HEK293 (cell line): Measurements from ENCODE around the gene GPR137C.

ENCODE experiments used
- CTCF ChIA-PET: fragments of 350-600 bp; formaldehyde crosslinking; extraction: SDS; loops from one replicate; lab custom pipeline; 2021; ENCODE audit warnings: antibody characterized with exemption; lab: Yijun Ruan, JAX
- POLR2A ChIA-PET: fragments of 300-600 bp; formaldehyde crosslinking; extraction: SDS; loops from one replicate; lab custom pipeline; 2020; ENCODE audit warnings: antibody characterized with exemption, inconsistent platforms; lab: Yijun Ruan, JAX
- H3K27ac ChIP-seq: fragments of 200-500 bp; sonication (Bioruptor generic); 2 replicates; pipeline ENCODE4 v1.5.1; 2014; ENCODE audit warnings: low read depth, low read length, control low read depth, inconsistent platforms; ENCODE audit errors: extremely low read depth
- H3K36me3 ChIP-seq, 2 experiments: fragments of 200-500 bp in 1 of 2; sonication (Bioruptor generic) in 1 of 2; 1 replicate in 1 of 2; 2 replicates in 1 of 2; pipeline ENCODE4 v1.5.1; 2014 to 2017; ENCODE audit warnings: inconsistent platforms in 2 of 2, low read length in 2 of 2; ENCODE audit not compliant: control insufficient read depth in 2 of 2, insufficient read depth in 1 of 2
- H3K4me1 ChIP-seq: fragments of 200-500 bp; sonication (Bioruptor generic); 2 replicates; pipeline ENCODE4 v1.5.1; 2014; ENCODE audit warnings: mild to moderate bottlenecking, low read length, inconsistent platforms; ENCODE audit not compliant: control insufficient read depth, insufficient read depth
- H3K4me3 ChIP-seq: 2 replicates; pipeline ENCODE4 v1.5.1; 2011; ENCODE audit warnings: low read depth, mild to moderate bottlenecking, control low read depth, low read length, moderate library complexity
- H3K9me3 ChIP-seq: fragments of 200-500 bp; sonication (Bioruptor generic); 2 replicates; pipeline ENCODE4 v1.5.1; 2014; ENCODE audit warnings: low read depth, low read length, inconsistent platforms; ENCODE audit not compliant: control insufficient read depth, insufficient read depth
- GFI1B ChIP-seq: fragments of 450-650 bp; formaldehyde crosslinking; IDR thresholded peaks from 2 replicates; pipeline ENCODE4 v1.5.1; 2016; ENCODE audit warnings: missing biosample characterization, missing genetic modification characterization
- GLIS1 ChIP-seq: fragments of 450-650 bp; formaldehyde crosslinking; IDR thresholded peaks from 2 replicates; pipeline ENCODE4 v1.5.1; 2016; ENCODE audit warnings: missing biosample characterization, missing genetic modification characterization
- KLF10 ChIP-seq: fragments of 450-650 bp; IDR thresholded peaks from 2 replicates; pipeline ENCODE4 v1.5.1; 2018; ENCODE audit warnings: missing biosample characterization, mild to moderate bottlenecking, missing genetic modification characterization
- KLF17 ChIP-seq: fragments of 450-650 bp; formaldehyde crosslinking; IDR thresholded peaks from 2 replicates; pipeline ENCODE4 v1.5.1; 2016; ENCODE audit warnings: missing biosample characterization, missing genetic modification characterization
- KLF8 ChIP-seq: fragments of 450-650 bp; formaldehyde crosslinking; IDR thresholded peaks from 2 replicates; pipeline ENCODE4 v1.5.1; 2016; ENCODE audit warnings: missing biosample characterization, missing genetic modification characterization
- MEIS1 ChIP-seq: sonication (generic); formaldehyde crosslinking; IDR thresholded peaks from 2 replicates; pipeline ENCODE4 v1.8.1; 2022; ENCODE audit warnings: missing genetic modification reagents, mild to moderate bottlenecking, borderline replicate concordance
- SCRT2 ChIP-seq: fragments of 450-650 bp; formaldehyde crosslinking; IDR thresholded peaks from 2 replicates; pipeline ENCODE4 v1.5.1; 2016; ENCODE audit warnings: missing biosample characterization, missing genetic modification characterization
- YY1 ChIP-seq: fragments of 450-650 bp; formaldehyde crosslinking; IDR thresholded peaks from 2 replicates; pipeline ENCODE4 v1.5.1; 2018; ENCODE audit warnings: missing biosample characterization, missing genetic modification characterization
- ZBTB1 ChIP-seq: fragments of 450-650 bp; formaldehyde crosslinking; IDR thresholded peaks from 2 replicates; pipeline ENCODE4 v1.5.1; 2016; ENCODE audit warnings: missing biosample characterization, missing genetic modification characterization
- ZFP37 ChIP-seq: fragments of 450-650 bp; formaldehyde crosslinking; IDR thresholded peaks from 2 replicates; pipeline ENCODE4 v1.5.1; 2016; ENCODE audit warnings: missing biosample characterization, missing genetic modification characterization
- ZFP41 ChIP-seq: fragments of 450-650 bp; formaldehyde crosslinking; IDR thresholded peaks from 2 replicates; pipeline ENCODE4 v1.5.1; 2016; ENCODE audit warnings: missing biosample characterization, missing genetic modification characterization, borderline replicate concordance
- ZNF114 ChIP-seq: fragments of 450-650 bp; formaldehyde crosslinking; IDR thresholded peaks from 2 replicates; pipeline ENCODE4 v1.5.0; 2017; ENCODE audit warnings: missing biosample characterization, missing genetic modification characterization
- ZNF138 ChIP-seq: fragments of 450-650 bp; formaldehyde crosslinking; IDR thresholded peaks from 2 replicates; pipeline ENCODE4 v1.5.1; 2016; ENCODE audit warnings: missing biosample characterization, missing genetic modification characterization, borderline replicate concordance
- ZNF223 ChIP-seq: fragments of 450-650 bp; formaldehyde crosslinking; IDR thresholded peaks from 2 replicates; pipeline ENCODE4 v1.5.1; 2016; ENCODE audit warnings: missing biosample characterization, missing genetic modification characterization
- ZNF24 ChIP-seq: fragments of 450-650 bp; formaldehyde crosslinking; IDR thresholded peaks from 2 replicates; pipeline ENCODE4 v1.5.1; 2016; ENCODE audit warnings: missing biosample characterization, missing genetic modification characterization
- ZNF26 ChIP-seq: fragments of 450-650 bp; formaldehyde crosslinking; IDR thresholded peaks from 2 replicates; pipeline ENCODE4 v1.5.1; 2016; ENCODE audit warnings: missing biosample characterization, missing genetic modification characterization
- ZNF311 ChIP-seq: fragments of 450-650 bp; formaldehyde crosslinking; IDR thresholded peaks from 2 replicates; pipeline ENCODE4 v1.5.1; 2017; ENCODE audit warnings: missing biosample characterization, missing genetic modification characterization, borderline replicate concordance
- ZNF426 ChIP-seq: fragments of 450-650 bp; formaldehyde crosslinking; IDR thresholded peaks from 2 replicates; pipeline ENCODE4 v1.5.1; 2017; ENCODE audit warnings: missing biosample characterization, missing genetic modification characterization, mild to moderate bottlenecking, inconsistent platforms, moderate library complexity
- ZNF664 ChIP-seq: fragments of 450-650 bp; formaldehyde crosslinking; IDR thresholded peaks from 2 replicates; pipeline ENCODE4 v1.5.1; 2016; ENCODE audit warnings: missing biosample characterization, missing genetic modification characterization
- ZNF707 ChIP-seq: fragments of 450-650 bp; formaldehyde crosslinking; IDR thresholded peaks from 2 replicates; pipeline ENCODE4 v1.5.1; 2016; ENCODE audit warnings: missing biosample characterization, missing genetic modification characterization
- TF ChIP-seq, protein P1 (sequence below): fragments of 450-650 bp; formaldehyde crosslinking; IDR thresholded peaks from 2 replicates; pipeline ENCODE4 v1.5.1; 2016; ENCODE audit warnings: missing biosample characterization, missing genetic modification characterization
- TF ChIP-seq, protein P2 (sequence below): fragments of 450-650 bp; formaldehyde crosslinking; IDR thresholded peaks from 2 replicates; pipeline ENCODE4 v1.5.1; 2016; ENCODE audit warnings: missing biosample characterization, missing genetic modification characterization

GPR137C gene

GRCh38 chr14:52522581-52523345 is 29.9 kb upstream of the GPR137C start (continued):
- TF ChIP-seq, protein P1, sequence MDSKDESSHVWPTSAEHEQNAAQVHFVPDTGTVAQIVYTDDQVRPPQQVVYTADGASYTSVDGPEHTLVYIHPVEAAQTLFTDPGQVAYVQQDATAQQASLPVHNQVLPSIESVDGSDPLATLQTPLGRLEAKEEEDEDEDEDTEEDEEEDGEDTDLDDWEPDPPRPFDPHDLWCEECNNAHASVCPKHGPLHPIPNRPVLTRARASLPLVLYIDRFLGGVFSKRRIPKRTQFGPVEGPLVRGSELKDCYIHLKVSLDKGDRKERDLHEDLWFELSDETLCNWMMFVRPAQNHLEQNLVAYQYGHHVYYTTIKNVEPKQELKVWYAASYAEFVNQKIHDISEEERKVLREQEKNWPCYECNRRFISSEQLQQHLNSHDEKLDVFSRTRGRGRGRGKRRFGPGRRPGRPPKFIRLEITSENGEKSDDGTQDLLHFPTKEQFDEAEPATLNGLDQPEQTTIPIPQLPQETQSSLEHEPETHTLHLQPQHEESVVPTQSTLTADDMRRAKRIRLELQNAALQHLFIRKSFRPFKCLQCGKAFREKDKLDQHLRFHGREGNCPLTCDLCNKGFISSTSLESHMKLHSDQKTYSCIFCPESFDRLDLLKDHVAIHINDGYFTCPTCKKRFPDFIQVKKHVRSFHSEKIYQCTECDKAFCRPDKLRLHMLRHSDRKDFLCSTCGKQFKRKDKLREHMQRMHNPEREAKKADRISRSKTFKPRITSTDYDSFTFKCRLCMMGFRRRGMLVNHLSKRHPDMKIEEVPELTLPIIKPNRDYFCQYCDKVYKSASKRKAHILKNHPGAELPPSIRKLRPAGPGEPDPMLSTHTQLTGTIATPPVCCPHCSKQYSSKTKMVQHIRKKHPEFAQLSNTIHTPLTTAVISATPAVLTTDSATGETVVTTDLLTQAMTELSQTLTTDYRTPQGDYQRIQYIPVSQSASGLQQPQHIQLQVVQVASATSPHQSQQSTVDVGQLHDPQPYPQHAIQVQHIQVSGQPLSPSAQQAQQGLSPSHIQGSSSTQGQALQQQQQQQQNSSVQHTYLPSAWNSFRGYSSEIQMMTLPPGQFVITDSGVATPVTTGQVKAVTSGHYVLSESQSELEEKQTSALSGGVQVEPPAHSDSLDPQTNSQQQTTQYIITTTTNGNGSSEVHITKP (tag by site-specific recombination) = no peak
- TF ChIP-seq ZNF311 = no peak

- H3K4me1 ChIP-seq = no peaks in the 10 kb centered on the region
- H3K4me3 ChIP-seq = no peak overlapping the region
- ChIA-PET POLR2A (interaction anchor here (1.4 kb wide), 1 partner anchor 25 kb away, joined by 4 read pairs; the partner anchor contains the start of genes GPR137C and TXNDC16), CTCF (no interaction called here)
- H3K27ac ChIP-seq = no peak overlapping the region
- TF ChIP-seq KLF8 (tag by site-specific recombination) (no peak), ZNF138 (tag by site-specific recombination) (no peak), MEIS1 (CRISPR knock-in tag) (no peak), ZBTB1 (no peak), ZNF664 (tag by site-specific recombination) (no peak), ZFP41 (tag by site-specific recombination) (no peak), ZNF426 (no peak), KLF17 (tag by site-specific recombination) (no peak), GLIS1 (tag by site-specific recombination) (no peak), ZNF114 (tag by site-specific recombination) (no peak), ZNF26 (tag by site-specific recombination) (no peak), YY1 (tag by site-specific recombination) (no peak), ZFP37 (tag by site-specific recombination) (no peak), ZNF707 (tag by site-specific recombination) (no peak), ZNF223 (tag by site-specific recombination) (no peak), GFI1B (no peak), SCRT2 (tag by site-specific recombination) (no peak), ZNF24 (tag by site-specific recombination) (no peak), KLF10 (tag by site-specific recombination) (no peak)
- TF ChIP-seq, protein P2, sequence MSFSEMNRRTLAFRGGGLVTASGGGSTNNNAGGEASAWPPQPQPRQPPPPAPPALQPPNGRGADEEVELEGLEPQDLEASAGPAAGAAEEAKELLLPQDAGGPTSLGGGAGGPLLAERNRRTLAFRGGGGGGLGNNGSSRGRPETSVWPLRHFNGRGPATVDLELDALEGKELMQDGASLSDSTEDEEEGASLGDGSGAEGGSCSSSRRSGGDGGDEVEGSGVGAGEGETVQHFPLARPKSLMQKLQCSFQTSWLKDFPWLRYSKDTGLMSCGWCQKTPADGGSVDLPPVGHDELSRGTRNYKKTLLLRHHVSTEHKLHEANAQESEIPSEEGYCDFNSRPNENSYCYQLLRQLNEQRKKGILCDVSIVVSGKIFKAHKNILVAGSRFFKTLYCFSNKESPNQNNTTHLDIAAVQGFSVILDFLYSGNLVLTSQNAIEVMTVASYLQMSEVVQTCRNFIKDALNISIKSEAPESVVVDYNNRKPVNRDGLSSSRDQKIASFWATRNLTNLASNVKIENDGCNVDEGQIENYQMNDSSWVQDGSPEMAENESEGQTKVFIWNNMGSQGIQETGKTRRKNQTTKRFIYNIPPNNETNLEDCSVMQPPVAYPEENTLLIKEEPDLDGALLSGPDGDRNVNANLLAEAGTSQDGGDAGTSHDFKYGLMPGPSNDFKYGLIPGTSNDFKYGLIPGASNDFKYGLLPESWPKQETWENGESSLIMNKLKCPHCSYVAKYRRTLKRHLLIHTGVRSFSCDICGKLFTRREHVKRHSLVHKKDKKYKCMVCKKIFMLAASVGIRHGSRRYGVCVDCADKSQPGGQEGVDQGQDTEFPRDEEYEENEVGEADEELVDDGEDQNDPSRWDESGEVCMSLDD (tag by site-specific recombination) = no peak
- H3K36me3 ChIP-seq = peaks cover 0 to 22% of the 10 kb centered on the region in 2 experiments; a peak in 2 of 3 replicates
- H3K9me3 ChIP-seq = no peaks in the 10 kb centered on the region
These were observed 25.6 kb upstream of the GPR137C start for GRCh38 chr14:52527052-52527451.
